Measurements from ENCODE around the gene HHLA2. TPM values are rescaled to one million over a fixed set of nuclear protein-coding genes. Genes with fewer than 3 reads are reported as not detected.

Gene HHLA2
- total RNA-seq, 6 experiments from 2014 or later = not detected

DNA sequence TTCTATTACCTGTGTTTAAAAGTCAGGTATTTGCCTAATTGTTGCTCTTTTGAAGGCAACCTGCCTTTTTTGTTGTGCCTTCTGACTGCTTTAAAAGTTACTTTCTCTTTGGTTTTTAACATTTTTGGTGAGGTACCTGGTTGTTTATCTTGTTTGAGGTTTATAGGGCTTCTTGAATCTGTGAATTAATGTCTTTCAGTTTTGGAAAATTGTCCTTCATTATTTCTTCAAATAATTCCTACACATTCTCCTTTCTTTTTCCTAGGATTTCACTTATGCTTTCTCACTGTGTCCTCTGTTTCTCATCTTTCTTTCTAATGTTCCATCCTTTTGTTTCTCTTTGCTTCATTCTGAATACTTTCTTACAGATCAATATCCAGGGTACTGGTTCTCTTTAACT, 30.8 kb downstream of the HHLA2 start:
- Mint-ChIP-seq H3K4me1 (ENCODE audit: low read depth) (no peaks in the 10 kb centered on the region), H3K4me3 (no peak overlapping the region), H3K27me3 (ENCODE audit: insufficient read depth) (no peaks in the 10 kb centered on the region; the same call in 1 of the 2 replicates), H3K27ac (no peak overlapping the region), H3K9me3 (no peaks in the 10 kb centered on the region), H3K36me3 (ENCODE audit: low read depth) (no peaks in the 10 kb centered on the region)
- TF ChIP-seq, protein P1, sequence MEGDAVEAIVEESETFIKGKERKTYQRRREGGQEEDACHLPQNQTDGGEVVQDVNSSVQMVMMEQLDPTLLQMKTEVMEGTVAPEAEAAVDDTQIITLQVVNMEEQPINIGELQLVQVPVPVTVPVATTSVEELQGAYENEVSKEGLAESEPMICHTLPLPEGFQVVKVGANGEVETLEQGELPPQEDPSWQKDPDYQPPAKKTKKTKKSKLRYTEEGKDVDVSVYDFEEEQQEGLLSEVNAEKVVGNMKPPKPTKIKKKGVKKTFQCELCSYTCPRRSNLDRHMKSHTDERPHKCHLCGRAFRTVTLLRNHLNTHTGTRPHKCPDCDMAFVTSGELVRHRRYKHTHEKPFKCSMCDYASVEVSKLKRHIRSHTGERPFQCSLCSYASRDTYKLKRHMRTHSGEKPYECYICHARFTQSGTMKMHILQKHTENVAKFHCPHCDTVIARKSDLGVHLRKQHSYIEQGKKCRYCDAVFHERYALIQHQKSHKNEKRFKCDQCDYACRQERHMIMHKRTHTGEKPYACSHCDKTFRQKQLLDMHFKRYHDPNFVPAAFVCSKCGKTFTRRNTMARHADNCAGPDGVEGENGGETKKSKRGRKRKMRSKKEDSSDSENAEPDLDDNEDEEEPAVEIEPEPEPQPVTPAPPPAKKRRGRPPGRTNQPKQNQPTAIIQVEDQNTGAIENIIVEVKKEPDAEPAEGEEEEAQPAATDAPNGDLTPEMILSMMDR (IDR thresholded peaks at IDR 0.05) = no peak
- DNase-seq = no peak

DNA sequence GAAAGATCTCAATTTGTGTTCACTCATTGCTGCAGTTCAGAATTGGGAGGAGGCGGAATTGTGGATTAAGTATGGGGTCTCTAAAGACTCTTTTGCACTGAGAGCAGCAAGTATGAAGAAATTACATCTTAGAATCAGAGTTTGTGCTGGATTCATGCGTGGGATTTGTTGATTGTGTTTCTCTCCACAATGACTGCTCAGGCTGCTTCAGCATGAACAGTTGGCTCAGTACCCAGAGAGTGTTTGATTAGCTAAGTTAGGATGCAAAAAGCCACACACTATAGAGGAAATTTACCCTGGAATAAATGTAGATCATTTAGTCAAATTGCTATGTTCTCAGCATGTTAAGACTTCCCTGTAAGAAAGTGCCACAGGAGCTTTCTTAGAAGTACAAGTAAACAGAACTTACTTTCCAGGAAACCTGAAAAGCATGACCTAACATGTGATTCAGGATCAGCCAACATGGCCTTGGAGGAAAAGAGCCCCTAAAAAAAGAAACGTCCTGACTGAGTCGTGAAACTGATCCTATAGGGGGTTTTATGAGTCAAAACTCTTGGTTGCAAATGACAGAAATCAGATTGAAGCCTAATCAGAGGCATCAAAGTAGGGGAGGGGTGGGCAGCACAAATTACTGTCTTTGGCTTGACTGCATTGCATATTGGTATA, 32.6 kb downstream of the HHLA2 start:
- H3K4me1 Mint-ChIP-seq (ENCODE audit: low read depth) = no peaks in the 10 kb centered on the region
- no peaks in the 10 kb centered on the region for H3K36me3 Mint-ChIP-seq (ENCODE audit: low read depth)
- no peaks in the 10 kb centered on the region for H3K9me3 Mint-ChIP-seq
- TF ChIP-seq, protein P1 (IDR thresholded peaks at IDR 0.05) = no peak
- H3K4me3 Mint-ChIP-seq = no peak overlapping the region
- H3K27me3 Mint-ChIP-seq (ENCODE audit: insufficient read depth) = no peaks in the 10 kb centered on the region; the same call in 1 of the 2 replicates
- DNase-seq = no peak
- H3K27ac Mint-ChIP-seq = no peak overlapping the region

DNA sequence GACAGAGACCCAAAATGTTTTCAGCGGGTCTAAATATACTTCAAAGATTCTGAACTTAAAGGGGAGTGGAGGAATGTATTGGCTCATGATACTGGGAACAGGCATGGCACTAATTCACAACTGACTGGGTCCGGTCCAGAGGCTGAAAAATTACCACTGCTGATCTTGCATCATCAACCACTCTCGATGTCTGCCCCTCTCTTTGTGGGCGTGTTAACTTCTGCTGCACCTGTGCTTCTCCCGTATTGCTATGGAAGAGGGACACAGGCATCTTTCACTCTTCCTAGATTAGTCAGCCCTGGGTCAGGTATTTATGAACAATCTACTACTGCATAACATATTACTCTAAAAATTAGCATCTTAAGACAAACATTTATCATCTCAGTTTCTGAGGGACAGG, 33.2 kb downstream of the HHLA2 start:
- Mint-ChIP-seq H3K36me3 (ENCODE audit: low read depth) (no peaks in the 10 kb centered on the region), H3K4me3 (no peak overlapping the region), H3K4me1 (ENCODE audit: low read depth) (no peaks in the 10 kb centered on the region), H3K9me3 (no peaks in the 10 kb centered on the region), H3K27me3 (ENCODE audit: insufficient read depth) (no peaks in the 10 kb centered on the region; the same call in 1 of the 2 replicates), H3K27ac (no peak overlapping the region)
- TF ChIP-seq, protein P1 (IDR thresholded peaks at IDR 0.05) = no peak
- DNase-seq = no peak

DNA sequence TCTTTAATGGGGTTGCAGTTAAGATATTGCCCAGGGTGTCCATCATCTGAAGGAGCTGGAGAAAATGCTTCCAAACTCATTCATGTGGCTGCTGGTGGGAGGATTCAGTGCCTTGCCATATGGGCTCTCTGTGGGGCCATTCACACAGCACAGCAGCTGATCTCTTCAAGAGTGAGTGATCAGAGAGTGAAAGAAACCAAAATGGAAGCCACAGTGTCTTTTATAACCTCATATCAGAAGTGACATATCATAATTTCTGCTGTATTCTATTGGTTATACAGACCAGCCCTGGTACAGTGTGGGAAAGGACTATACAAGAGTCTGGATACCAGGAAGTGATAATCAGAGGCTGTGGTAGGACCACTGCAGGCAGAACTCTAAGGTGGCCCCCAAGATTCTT, 33.6 kb downstream of the HHLA2 start:
- no peaks in the 10 kb centered on the region for H3K4me1 Mint-ChIP-seq (ENCODE audit: low read depth)
- no peak overlapping the region for H3K27ac Mint-ChIP-seq
- no peak for DNase-seq
- TF ChIP-seq, protein P1 (IDR thresholded peaks at IDR 0.05) = no peak
- no peaks in the 10 kb centered on the region; the same call in 1 of the 2 replicates for H3K27me3 Mint-ChIP-seq (ENCODE audit: insufficient read depth)
- no peak overlapping the region for H3K4me3 Mint-ChIP-seq
- no peaks in the 10 kb centered on the region for H3K36me3 Mint-ChIP-seq (ENCODE audit: low read depth)
- H3K9me3 Mint-ChIP-seq = no peaks in the 10 kb centered on the region

DNA sequence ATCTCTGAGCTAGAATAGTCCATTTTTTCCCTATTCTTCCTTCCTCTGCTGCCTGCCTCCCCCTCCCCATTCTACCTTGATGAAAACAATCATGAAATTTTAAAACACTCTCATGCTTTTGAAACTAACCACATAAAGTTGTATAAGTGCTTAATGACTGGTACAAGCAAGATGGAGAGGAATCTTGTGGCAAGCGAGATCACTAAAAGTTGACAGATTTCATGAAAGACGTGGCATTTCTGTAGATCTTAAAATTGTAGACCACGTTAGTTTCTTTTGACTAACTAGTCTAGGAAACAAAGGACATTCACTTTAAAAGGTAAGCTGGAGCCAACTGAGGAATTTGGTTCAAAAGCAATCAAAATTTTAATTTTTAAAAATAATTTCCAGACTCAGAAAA, 35.4 kb downstream of the HHLA2 start:
- no peaks in the 10 kb centered on the region for H3K4me1 Mint-ChIP-seq (ENCODE audit: low read depth)
- H3K9me3 Mint-ChIP-seq = no peaks in the 10 kb centered on the region
- no peak for DNase-seq
- no peak overlapping the region for H3K27ac Mint-ChIP-seq
- TF ChIP-seq, protein P1 (IDR thresholded peaks at IDR 0.05) = no peak
- no peak overlapping the region for H3K4me3 Mint-ChIP-seq
- no peaks in the 10 kb centered on the region for H3K36me3 Mint-ChIP-seq (ENCODE audit: low read depth)
- H3K27me3 Mint-ChIP-seq (ENCODE audit: insufficient read depth) = no peaks in the 10 kb centered on the region; the same call in 1 of the 2 replicates
